CD14-positive monocyte (primary cell): ENCODE measurements around the gene OR51B4. TPM values are rescaled to one million over a fixed set of nuclear protein-coding genes. Genes with fewer than 3 reads are reported as not detected.

Experiments used
- DNase-seq, 3 donors: peaks; one replicate each; pipeline ENCODE4 v3.0.0-alpha.2; 2011 to 2022
- H2AFZ ChIP-seq: 2 replicates; pipeline ENCODE4 v1.6.0; 2012; ENCODE audit warnings: mild to moderate bottlenecking, low read depth, low read length, inconsistent platforms; ENCODE audit not compliant: insufficient read depth, poor library complexity, severe bottlenecking
- H3K27ac ChIP-seq, 2 donors: 1 replicate in 1 of 2; 2 replicates in 1 of 2; pipeline ENCODE4 v1.5.1; 2012 to 2013; ENCODE audit warnings: low read length in 2 of 2, control low read depth in 1 of 2, inconsistent platforms in 1 of 2, low read depth in 1 of 2, mild to moderate bottlenecking in 1 of 2
- H3K27me3 ChIP-seq, 2 donors: one replicate each; pipeline versions ENCODE4 v1.6.0 to v1.6.1; 2011 to 2013; ENCODE audit warnings: low read length in 2 of 2; ENCODE audit not compliant: control insufficient read depth in 2 of 2, insufficient read depth in 2 of 2
- H3K36me3 ChIP-seq, 2 donors: replicated peaks in 1 of 2; 1 replicate in 1 of 2; 2 replicates in 1 of 2; pipeline versions ENCODE4 v1.5.1 to v1.6.1; 2012 to 2013; ENCODE audit warnings: low read length in 2 of 2, control low read depth in 1 of 2, inconsistent platforms in 1 of 2, mild to moderate bottlenecking in 1 of 2; ENCODE audit not compliant: insufficient read depth in 2 of 2, control insufficient read depth in 1 of 2
- H3K4me1 ChIP-seq, 2 donors: 1 replicate in 1 of 2; 2 replicates in 1 of 2; pipeline versions ENCODE4 v1.5.1 to v1.6.1; 2012 to 2013; ENCODE audit warnings: low read length in 2 of 2, control low read depth in 1 of 2, inconsistent platforms in 1 of 2, mild to moderate bottlenecking in 1 of 2, moderate library complexity in 1 of 2; ENCODE audit not compliant: insufficient read depth in 2 of 2, control insufficient read depth in 1 of 2
- H3K4me2 ChIP-seq: replicated peaks from 2 replicates; pipeline ENCODE3; 2012; ENCODE audit warnings: low read length, moderate library complexity, mild to moderate bottlenecking; ENCODE audit not compliant: poor library complexity, severe bottlenecking; ENCODE audit errors: extremely low read depth
- H3K4me3 ChIP-seq, 3 experiments: fragments of 200-600 bp in 1 of 3; sonication (generic) in 1 of 3; replicated peaks in 1 of 3; 1 replicate in 2 of 3; 2 replicates in 1 of 3; pipeline ENCODE4 v1.5.1; 2011 to 2013; ENCODE audit warnings: low read length in 3 of 3, mild to moderate bottlenecking in 3 of 3, control low read depth in 2 of 3, low read depth in 2 of 3, inconsistent platforms in 1 of 3, moderate library complexity in 1 of 3
- H3K79me2 ChIP-seq: 2 replicates; pipeline ENCODE4 v1.6.0; 2012; ENCODE audit warnings: mild to moderate bottlenecking, control low read depth, inconsistent platforms, low read length, moderate library complexity; ENCODE audit not compliant: insufficient read depth
- H3K9ac ChIP-seq: 2 replicates; pipeline ENCODE4 v1.6.0; 2017; ENCODE audit warnings: low read length, mild to moderate bottlenecking; ENCODE audit not compliant: insufficient read depth, poor library complexity, severe bottlenecking
- H3K9me3 ChIP-seq, 2 donors: replicated peaks in 1 of 2; 1 replicate in 1 of 2; 2 replicates in 1 of 2; pipeline versions ENCODE4 v1.5.1 to v1.6.1; 2012 to 2013; ENCODE audit warnings: low read length in 2 of 2, control low read depth in 1 of 2; ENCODE audit not compliant: control insufficient read depth in 1 of 2, insufficient read depth in 1 of 2
- H4K20me1 ChIP-seq: 2 replicates; pipeline ENCODE4 v1.6.0; 2012; ENCODE audit warnings: mild to moderate bottlenecking, low read length, control low read depth, moderate library complexity; ENCODE audit not compliant: insufficient read depth
- H3K27ac Mint-ChIP-seq, 7 donors: one replicate each; pipeline ENCODE4 v1.8.0; 2020; ENCODE audit warnings: mild to moderate bottlenecking in 7 of 7, mixed read lengths in 7 of 7, moderate library complexity in 6 of 7, inconsistent platforms in 2 of 7
- H3K27me3 Mint-ChIP-seq, 3 donors: one replicate each; pipeline ENCODE4 v1.8.0; 2021 to 2022; ENCODE audit warnings: low read depth in 3 of 3, mild to moderate bottlenecking in 3 of 3, mixed read lengths in 3 of 3, moderate library complexity in 3 of 3, inconsistent platforms in 1 of 3
- H3K36me3 Mint-ChIP-seq, 2 donors: one replicate each; pipeline ENCODE4 v1.8.0; 2020; ENCODE audit warnings: mixed read lengths in 2 of 2, inconsistent platforms in 1 of 2, mild to moderate bottlenecking in 1 of 2
- H3K4me1 Mint-ChIP-seq: one replicate; pipeline ENCODE4 v1.8.0; 2020; ENCODE audit warnings: mild to moderate bottlenecking, mixed read lengths
- H3K4me3 Mint-ChIP-seq, 2 donors: one replicate each; pipeline ENCODE4 v1.8.0; 2020; ENCODE audit warnings: mild to moderate bottlenecking in 2 of 2, mixed read lengths in 2 of 2, moderate library complexity in 1 of 2
- H3K9me3 Mint-ChIP-seq, 7 donors: one replicate each; pipeline ENCODE4 v1.8.0; 2020 to 2022; ENCODE audit warnings: mixed read lengths in 7 of 7, mild to moderate bottlenecking in 6 of 7, moderate library complexity in 6 of 7, inconsistent platforms in 2 of 7
- CTCF ChIP-seq: fragments of 200-600 bp; IDR thresholded peaks from one replicate; pipeline ENCODE4 v1.8.0; 2022; ENCODE audit warnings: antibody characterized with exemption, mild to moderate bottlenecking
- WGBS: methylation state at CpG from one replicate; pipeline ENCODE4 v1.1.5; 2013; ENCODE audit warnings: missing lambda C conversion rate; ENCODE audit not compliant: insufficient coverage; 5-methylcytosine and 5-hydroxymethylcytosine counted together
- intact Hi-C, 2 donors: fragments of 100-400 bp; cut with micrococcal nuclease; formaldehyde crosslinking; loops; one replicate each; pipeline versions ENCODE4 v1.15.0 to v1.15.1; 2023
- polyA plus RNA-seq, 3 donors: library from polyadenylated mRNA; depleted of rRNA in 1 of 3; unstranded in 2 of 3; stranded (reverse) in 1 of 3; fragments of 300-500 nt in 2 of 3; fragments of >200 nt in 1 of 3; fragmentation: Illumina TruSeq in 2 of 3; gene quantifications; 1 replicate in 2 of 3; 2 replicates in 1 of 3; pipeline ENCODE4 v1.2.3, GENCODE V29; 2012 to 2021

The OR51B4 gene
- polyA plus RNA-seq, 3 donors, result not detected

DNA sequence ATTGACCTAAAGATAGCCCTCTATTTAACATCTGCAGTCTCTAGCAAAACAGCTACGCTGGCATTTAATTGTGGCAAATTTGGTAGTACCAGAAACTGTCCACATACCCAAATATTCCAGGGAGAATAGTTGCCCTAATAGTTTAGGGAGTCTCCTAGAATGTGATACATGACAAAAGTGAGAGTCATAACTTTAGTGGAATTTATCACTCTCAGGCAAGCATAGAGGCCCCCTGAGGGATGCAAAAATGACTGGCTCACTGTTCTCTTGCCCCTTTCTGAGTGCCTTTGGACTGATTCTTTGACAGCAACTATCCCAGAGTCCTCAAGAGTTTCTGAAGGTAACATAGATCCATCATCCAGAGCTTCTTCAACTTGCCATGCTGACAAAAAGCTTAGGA, 2.3 kb upstream of the OR51B4 start:
- Mint-ChIP-seq H3K4me3 (no peak overlapping the region), H3K27me3 (peaks cover 0 to 4% (median 0%) of the 10 kb centered on the region in 3 donors), H3K9me3 (peaks cover 0 to 6% (median 3%) of the 10 kb centered on the region in 7 donors), H3K4me1 (no peaks in the 10 kb centered on the region), H3K27ac (no peak overlapping the region), H3K36me3 (no peaks in the 10 kb centered on the region)
- Histone ChIP-seq H3K9me3 (no peaks in the 10 kb centered on the region), H3K79me2 (no peaks in the 10 kb centered on the region), H3K36me3 (no peaks in the 10 kb centered on the region), H3K27ac (no peak overlapping the region), H3K4me1 (no peaks in the 10 kb centered on the region), H3K4me2 (no peak overlapping the region), H3K9ac (no peak overlapping the region), H4K20me1 (no peaks in the 10 kb centered on the region), H3K27me3 (no peaks in the 10 kb centered on the region), H3K4me3 (no peak overlapping the region), H2AFZ (no peak overlapping the region)
- DNase-seq, result no peak
- no peak for TF ChIP-seq CTCF
- no CpG with 5 or more reads among the region's 1 CpG for WGBS
- intact Hi-C loops, result no loop called here

GRCh38 chr11:5303626-5304025, 1.9 kb upstream of the OR51B4 start:
- Histone ChIP-seq H3K27ac (no peak overlapping the region), H4K20me1 (no peaks in the 10 kb centered on the region), H3K4me2 (no peak overlapping the region), H3K79me2 (no peaks in the 10 kb centered on the region), H3K9ac (no peak overlapping the region), H3K4me3 (no peak overlapping the region), H3K27me3 (no peaks in the 10 kb centered on the region), H3K4me1 (no peaks in the 10 kb centered on the region), H3K9me3 (no peaks in the 10 kb centered on the region), H3K36me3 (no peaks in the 10 kb centered on the region), H2AFZ (no peak overlapping the region)
- Mint-ChIP-seq H3K36me3 (no peaks in the 10 kb centered on the region), H3K4me1 (no peaks in the 10 kb centered on the region), H3K4me3 (no peak overlapping the region), H3K27me3 (peaks cover 0 to 4% (median 0%) of the 10 kb centered on the region in 3 donors), H3K9me3 (peaks cover 0 to 6% (median 3%) of the 10 kb centered on the region in 7 donors), H3K27ac (no peak overlapping the region)
- WGBS, result no CpG with 5 or more reads among the region's 5 CpGs
- intact Hi-C loops, result no loop called here
- no peak for DNase-seq
- no peak for TF ChIP-seq CTCF
